K562 (cell line): Measurements from ENCODE around the gene MAP4. TPM values are rescaled to one million over a fixed set of nuclear protein-coding genes. Genes with fewer than 3 reads are reported as not detected.

ENCODE experiments used
- ARID1B ChIP-seq: fragments of 450-650 bp; IDR thresholded peaks from 2 replicates; pipeline ENCODE4 v1.6.1; 2016; ENCODE audit warnings: antibody characterized with exemption, mild to moderate bottlenecking, inconsistent platforms
- BRD9 ChIP-seq: fragments of 450-650 bp; IDR thresholded peaks from 2 replicates; pipeline ENCODE4 v1.6.1; 2018; ENCODE audit warnings: low read depth; ENCODE audit not compliant: partially characterized antibody
- CHD2 ChIP-seq: IDR thresholded peaks from 2 replicates; pipeline ENCODE4 v1.6.1; 2011; ENCODE audit warnings: low read depth, low read length
- CHD4 ChIP-seq: fragments of 200-600 bp; sonication (generic); IDR thresholded peaks from 3 replicates; pipeline ENCODE4 v1.6.1; 2012; ENCODE audit warnings: low read depth, mild to moderate bottlenecking, mixed read lengths, low read length, inconsistent platforms; ENCODE audit not compliant: insufficient read depth, insufficient replicate concordance, poor library complexity, severe bottlenecking
- JUN ChIP-seq, 2 experiments: sonication (generic) in 1 of 2; formaldehyde crosslinking in 1 of 2; IDR thresholded peaks; 2 replicates each; pipeline versions ENCODE4 v1.6.1 to v1.8.0; 2012 to 2022; ENCODE audit warnings: borderline replicate concordance in 2 of 2, mild to moderate bottlenecking in 2 of 2, improper control_type of control experiment in 1 of 2, low read depth in 1 of 2, low read length in 1 of 2, missing genetic modification reagents in 1 of 2
- MYC ChIP-seq, 2 experiments: fragments of 250-450 bp in 1 of 2; sonication (Bioruptor Pico) in 1 of 2; IDR thresholded peaks; 2 replicates each; pipeline versions ENCODE4 v1.5.1 to v1.6.1; 2012 to 2021; ENCODE audit warnings: low read depth in 2 of 2, borderline replicate concordance in 1 of 2, improper control_type of control experiment in 1 of 2, low read length in 1 of 2, mild to moderate bottlenecking in 1 of 2, moderate library complexity in 1 of 2
- STAG1 ChIP-seq: sonication (generic); formaldehyde crosslinking; IDR thresholded peaks from 2 replicates; pipeline ENCODE4 v1.5.0; 2020; ENCODE audit warnings: missing genetic modification reagents, borderline replicate concordance
- THRA ChIP-seq: fragments of 450-650 bp; IDR thresholded peaks from 2 replicates; pipeline ENCODE4 v1.6.1; 2017; ENCODE audit warnings: mild to moderate bottlenecking, moderate library complexity
- THRB ChIP-seq: fragments of 450-650 bp; formaldehyde crosslinking; conservative IDR thresholded peaks from 2 replicates; pipeline ENCODE4 v1.4.0; 2022; ENCODE audit warnings: mild to moderate bottlenecking, missing genetic modification characterization
- ZNF134 ChIP-seq: fragments of 250-450 bp; sonication (Bioruptor Pico); conservative IDR thresholded peaks from 2 replicates; pipeline ENCODE4 v1.4.0; 2020
- ZNF609 ChIP-seq: sonication (generic); formaldehyde crosslinking; IDR thresholded peaks from 2 replicates; pipeline ENCODE4 v1.8.1; 2023; ENCODE audit warnings: missing genetic modification reagents, mild to moderate bottlenecking, borderline replicate concordance
- ZNF696 ChIP-seq: fragments of 250-450 bp; sonication (Bioruptor Pico); conservative IDR thresholded peaks from 2 replicates; pipeline ENCODE4 v1.4.0; 2020; ENCODE audit warnings: mild to moderate bottlenecking, moderate library complexity
- ZNF79 ChIP-seq: fragments of 250-450 bp; sonication (Bioruptor Pico); IDR thresholded peaks from 2 replicates; pipeline ENCODE4 v1.4.0; 2020; ENCODE audit warnings: low read depth, mild to moderate bottlenecking, moderate library complexity
- polyA plus RNA-seq, 8 experiments: library from polyadenylated mRNA; depleted of rRNA in 4 of 8; stranded (reverse) in 5 of 8; unstranded in 3 of 8; fragments of >200 nt; fragmentation: Nextera tagmentation in 2 of 8; fragmentation: Illumina TruSeq in 1 of 8; extraction: Ambion mirVana in 2 of 8; extraction: Trizol in 1 of 8; gene quantifications; 2 replicates each; pipeline versions ENCODE4 v1.2.1 to v1.2.3, GENCODE V29; 2011 to 2014; ENCODE audit warnings: inconsistent platforms in 1 of 8, missing spikeins in 1 of 8
- total RNA-seq, 7 experiments: library from RNA; depleted of rRNA in 6 of 7; stranded (reverse); fragments of >200 nt in 6 of 7; fragmentation: Illumina TruSeq in 2 of 7; extraction: Trizol in 2 of 7; gene quantifications; 2 replicates each; pipeline versions ENCODE4 v1.2.1 to v1.2.3, GENCODE V29; 2011 to 2021; ENCODE audit warnings: low replicate concordance in 1 of 7
- TF ChIP-seq, protein P1 (sequence below), 2 experiments: fragments of 200-800 bp in 1 of 2; sonication (Bioruptor generic) in 1 of 2; sonication (generic) in 1 of 2; formaldehyde crosslinking in 1 of 2; IDR thresholded peaks in 1 of 2; conservative IDR thresholded peaks in 1 of 2; 2 replicates each; pipeline versions ENCODE4 v1.5.0 to v1.6.1; 2016 to 2020; ENCODE audit warnings: missing compliant biosample characterization in 1 of 2, missing genetic modification characterization in 1 of 2, missing genetic modification reagents in 1 of 2
- TF ChIP-seq, protein P2 (sequence below): fragments of 450-650 bp; IDR thresholded peaks from 2 replicates; pipeline ENCODE4 v1.6.1; 2014; ENCODE audit warnings: low read depth, mild to moderate bottlenecking, moderate library complexity, borderline replicate concordance

The MAP4 gene
- total and polyA plus RNA-seq, 9 of the 15 experiments (the other 6 are each of a cell fraction or from before 2014, with no cell fraction given): 13.3 to 141 (median 36.8) TPM

DNA sequence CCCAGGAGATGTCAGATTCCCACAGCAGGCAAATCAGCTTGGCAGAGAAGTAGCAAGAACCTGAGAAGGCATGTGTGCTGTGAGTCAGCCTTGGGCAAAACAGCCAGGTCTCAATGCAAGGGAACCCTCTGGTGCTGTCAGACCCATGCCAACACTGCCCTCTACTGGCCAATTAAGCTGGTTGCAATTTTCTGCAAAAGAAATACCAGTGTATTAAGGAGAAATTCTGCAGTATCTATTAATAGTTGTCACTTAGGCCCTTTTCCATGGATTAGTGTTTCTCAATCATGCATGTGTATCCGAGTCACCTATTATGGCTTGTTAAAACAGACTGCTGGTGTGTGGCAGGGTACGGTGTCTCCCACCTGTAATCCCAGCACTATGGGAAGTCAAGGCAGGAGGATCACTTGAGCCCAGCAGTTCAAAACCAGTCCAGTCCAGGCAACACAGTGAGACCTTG, 26.2 kb downstream of the MAP4 start (continued):
- TF ChIP-seq CHD4 (no peak), ZNF79 (no peak), STAG1 (CRISPR knock-in tag) (peak; percentile 64; the same call in 1 of the 2 replicates), ZNF134 (CRISPR knock-in tag) (no peak), ARID1B (0 out of 2 replicates have a peak, but pooled peaks have one; percentile 14), THRB (CRISPR knock-in tag) (no peak), THRA (no peak), ZNF696 (CRISPR knock-in tag) (no peak), ZNF609 (CRISPR knock-in tag) (no peak), CHD2 (no peak), JUN (IDR thresholded peaks at IDR 0.05; ENCODE audit: borderline replicate concordance, low read depth, low read length) (peak; percentile 57), JUN (CRISPR knock-in tag; IDR thresholded peaks at IDR 0.05; ENCODE audit: borderline replicate concordance) (no peak), BRD9 (peak; percentile 58), MYC (IDR thresholded peaks at IDR 0.05; ENCODE audit: low read depth, low read length) (0 out of 2 replicates have a peak, but pooled peaks have one; percentile 32), MYC (CRISPR knock-in tag; IDR thresholded peaks at IDR 0.05; ENCODE audit: borderline replicate concordance, low read depth) (no peak)
- TF ChIP-seq, protein P1, sequence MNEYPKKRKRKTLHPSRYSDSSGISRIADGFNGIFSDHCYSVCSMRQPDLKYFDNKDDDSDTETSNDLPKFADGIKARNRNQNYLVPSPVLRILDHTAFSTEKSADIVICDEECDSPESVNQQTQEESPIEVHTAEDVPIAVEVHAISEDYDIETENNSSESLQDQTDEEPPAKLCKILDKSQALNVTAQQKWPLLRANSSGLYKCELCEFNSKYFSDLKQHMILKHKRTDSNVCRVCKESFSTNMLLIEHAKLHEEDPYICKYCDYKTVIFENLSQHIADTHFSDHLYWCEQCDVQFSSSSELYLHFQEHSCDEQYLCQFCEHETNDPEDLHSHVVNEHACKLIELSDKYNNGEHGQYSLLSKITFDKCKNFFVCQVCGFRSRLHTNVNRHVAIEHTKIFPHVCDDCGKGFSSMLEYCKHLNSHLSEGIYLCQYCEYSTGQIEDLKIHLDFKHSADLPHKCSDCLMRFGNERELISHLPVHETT (CRISPR knock-in tag; conservative IDR thresholded peaks at IDR 0.05 in 1 of 2, IDR thresholded peaks at IDR 0.05 in 1 of 2): no peak
- TF ChIP-seq, protein P2, sequence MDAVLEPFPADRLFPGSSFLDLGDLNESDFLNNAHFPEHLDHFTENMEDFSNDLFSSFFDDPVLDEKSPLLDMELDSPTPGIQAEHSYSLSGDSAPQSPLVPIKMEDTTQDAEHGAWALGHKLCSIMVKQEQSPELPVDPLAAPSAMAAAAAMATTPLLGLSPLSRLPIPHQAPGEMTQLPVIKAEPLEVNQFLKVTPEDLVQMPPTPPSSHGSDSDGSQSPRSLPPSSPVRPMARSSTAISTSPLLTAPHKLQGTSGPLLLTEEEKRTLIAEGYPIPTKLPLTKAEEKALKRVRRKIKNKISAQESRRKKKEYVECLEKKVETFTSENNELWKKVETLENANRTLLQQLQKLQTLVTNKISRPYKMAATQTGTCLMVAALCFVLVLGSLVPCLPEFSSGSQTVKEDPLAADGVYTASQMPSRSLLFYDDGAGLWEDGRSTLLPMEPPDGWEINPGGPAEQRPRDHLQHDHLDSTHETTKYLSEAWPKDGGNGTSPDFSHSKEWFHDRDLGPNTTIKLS: no peak
